ENCODE data around the gene TFB2M. TPM values are rescaled to one million over a fixed set of nuclear protein-coding genes. Genes with fewer than 3 reads are reported as not detected.

Gene TFB2M
- total and polyA plus RNA-seq, 2 of the 13 experiments (the other 11 are each of a cell fraction or from before 2014, with no cell fraction given), result 15.7 to 31.4 TPM

- TF ChIP-seq SNAPC5 (CRISPR knock-in tag; IDR thresholded peaks at IDR 0.05; ENCODE audit: borderline replicate concordance) (no peak), NFE2 (CRISPR knock-in tag; IDR thresholded peaks at IDR 0.05) (no peak), ZBTB44 (CRISPR knock-in tag; IDR thresholded peaks at IDR 0.05) (no peak), DMAP1 (CRISPR knock-in tag; IDR thresholded peaks at IDR 0.05) (peak; percentile 97), THAP11 (CRISPR knock-in tag; IDR thresholded peaks at IDR 0.05) (peak; percentile 96), ZNF275 (CRISPR knock-in tag; IDR thresholded peaks at IDR 0.05; ENCODE audit: borderline replicate concordance) (peak; percentile 76; the same call in 1 of the 2 replicates), ZNF567 (CRISPR knock-in tag; IDR thresholded peaks at IDR 0.05; ENCODE audit: borderline replicate concordance) (no peak), ARNTL (CRISPR knock-in tag; IDR thresholded peaks at IDR 0.05) (peak; percentile 72; the same call in 1 of the 2 replicates), ZNF577 (CRISPR knock-in tag; IDR thresholded peaks at IDR 0.05; ENCODE audit: borderline replicate concordance, low read depth) (no peak), XBP1 (CRISPR knock-in tag; IDR thresholded peaks at IDR 0.05) (no peak), ZNF331 (CRISPR knock-in tag; IDR thresholded peaks at IDR 0.05) (peak; percentile 16; the same call in 1 of the 2 replicates), NCOA1 (CRISPR knock-in tag; IDR thresholded peaks at IDR 0.05) (no peak), IRF2 (CRISPR knock-in tag; IDR thresholded peaks at IDR 0.05) (peak; percentile 94), NAIF1 (CRISPR knock-in tag; IDR thresholded peaks at IDR 0.05; ENCODE audit: borderline replicate concordance) (0 out of 2 replicates have a peak, but pooled peaks have one; percentile 70), HMG20B (CRISPR knock-in tag; conservative IDR thresholded peaks at IDR 0.05) (no peak), MIER2 (CRISPR knock-in tag; IDR thresholded peaks at IDR 0.05) (peak; percentile 42; the same call in 1 of the 2 replicates), HMGA1 (CRISPR knock-in tag; conservative IDR thresholded peaks at IDR 0.05) (no peak), NR3C1 (CRISPR knock-in tag; IDR thresholded peaks at IDR 0.05) (no peak), HOXA9 (CRISPR knock-in tag; IDR thresholded peaks at IDR 0.05; ENCODE audit: borderline replicate concordance) (no peak; the same call in 1 of the 2 replicates), HHEX (CRISPR knock-in tag; IDR thresholded peaks at IDR 0.05) (no peak), TRAFD1 (CRISPR knock-in tag; IDR thresholded peaks at IDR 0.05; ENCODE audit: borderline replicate concordance) (0 out of 2 replicates have a peak, but pooled peaks have one; percentile 88), ZNF615 (CRISPR knock-in tag; IDR thresholded peaks at IDR 0.05; ENCODE audit: borderline replicate concordance) (no peak), ZNF563 (CRISPR knock-in tag; IDR thresholded peaks at IDR 0.05) (0 out of 2 replicates have a peak, but pooled peaks have one; percentile 19), SUZ12 (IDR thresholded peaks at IDR 0.05; ENCODE audit: low read depth, low read length) (no peak), ZNF274 (CRISPR knock-in tag; IDR thresholded peaks at IDR 0.05) (no peak)
These were observed at the start of gene TFB2M, which contains the start of gene CNST (continued) for GRCh38 chr1:246566128-246566812.
